DMS153 treated with DMSO at 0.1 percent for 48 hours (cell line): Measurements from ENCODE around the gene FHIT.

Source experiments
- DNase-seq: peaks from one replicate; lab custom pipeline; 2025; ENCODE audit not compliant: unreplicated experiment; lab: John Stamatoyannopoulos, UW

FHIT gene

GRCh38 chr3:60262546-60262945 lies 988.7 kb downstream of the FHIT start:
- DNase-seq, result no peak

GRCh38 chr3:60260546-60260945 lies 990.7 kb downstream of the FHIT start:
- no peak for DNase-seq

- no peak for DNase-seq
These were observed 1000.4 kb downstream of the FHIT start for GRCh38 chr3:60250810-60251209.

GRCh38 chr3:60250206-60250605 lies 1001.0 kb downstream of the FHIT start:
- DNase-seq, result no peak

- DNase-seq, result no peak
These were observed 1004.9 kb downstream of the FHIT start for GRCh38 chr3:60246361-60246760.

- DNase-seq, result no peak
These were observed 1007.8 kb downstream of the FHIT start for GRCh38 chr3:60243456-60243855.

GRCh38 chr3:60240492-60240891 lies 1010.8 kb downstream of the FHIT start:
- DNase-seq, result peak; percentile 41

GRCh38 chr3:60238550-60238949 lies 1012.7 kb downstream of the FHIT start:
- no peak for DNase-seq

GRCh38 chr3:60229502-60229901 lies 1021.8 kb downstream of the FHIT start:
- no peak for DNase-seq

GRCh38 chr3:60228823-60229222 lies 1022.4 kb downstream of the FHIT start:
- DNase-seq, result no peak

GRCh38 chr3:60226912-60227311 lies 1024.3 kb downstream of the FHIT start:
- DNase-seq, result no peak

- DNase-seq, result no peak
These were observed 1025.4 kb downstream of the FHIT start for GRCh38 chr3:60225848-60226247.

- DNase-seq, result no peak
These were observed 1030.5 kb downstream of the FHIT start for GRCh38 chr3:60220768-60221167.

- no peak for DNase-seq
These were observed 1031.8 kb downstream of the FHIT start for GRCh38 chr3:60219501-60219900.

- DNase-seq, result no peak
These were observed 1033.9 kb downstream of the FHIT start for GRCh38 chr3:60217156-60217911.

- DNase-seq, result no peak
These were observed 1034.7 kb downstream of the FHIT start for GRCh38 chr3:60216462-60217075.

GRCh38 chr3:60215946-60216345 lies 1035.3 kb downstream of the FHIT start:
- DNase-seq, result no peak

GRCh38 chr3:60207905-60208304 lies 1043.3 kb downstream of the FHIT start:
- DNase-seq, result no peak

GRCh38 chr3:60206206-60206605 lies 1045.0 kb downstream of the FHIT start:
- DNase-seq, result no peak

GRCh38 chr3:60202052-60202726 lies 1049.1 kb downstream of the FHIT start:
- DNase-seq, result no peak

- no peak for DNase-seq
These were observed 1051.9 kb downstream of the FHIT start for GRCh38 chr3:60199306-60199705.

- DNase-seq, result no peak
These were observed 1053.0 kb downstream of the FHIT start for GRCh38 chr3:60198179-60198720.
